AG20443 (cell line): ENCODE data around the gene FALEC.
"Not testable (repeated sequence)": the region's sequence is repeated elsewhere in the genome, so short reads cannot be mapped to it uniquely, and the experiment has no call there.

ENCODE experiments used
- DNase-seq: peaks from one replicate; pipeline ENCODE4 v3.0.0; 2012; ENCODE audit warnings: low spot score, mixed read lengths

Gene FALEC

GRCh38 chr1:150574260-150575071, 58.9 kb downstream of the FALEC start:
- no peak for DNase-seq

GRCh38 chr1:150575072-150575489, 59.5 kb downstream of the FALEC start:
- DNase-seq, result no peak

DNA sequence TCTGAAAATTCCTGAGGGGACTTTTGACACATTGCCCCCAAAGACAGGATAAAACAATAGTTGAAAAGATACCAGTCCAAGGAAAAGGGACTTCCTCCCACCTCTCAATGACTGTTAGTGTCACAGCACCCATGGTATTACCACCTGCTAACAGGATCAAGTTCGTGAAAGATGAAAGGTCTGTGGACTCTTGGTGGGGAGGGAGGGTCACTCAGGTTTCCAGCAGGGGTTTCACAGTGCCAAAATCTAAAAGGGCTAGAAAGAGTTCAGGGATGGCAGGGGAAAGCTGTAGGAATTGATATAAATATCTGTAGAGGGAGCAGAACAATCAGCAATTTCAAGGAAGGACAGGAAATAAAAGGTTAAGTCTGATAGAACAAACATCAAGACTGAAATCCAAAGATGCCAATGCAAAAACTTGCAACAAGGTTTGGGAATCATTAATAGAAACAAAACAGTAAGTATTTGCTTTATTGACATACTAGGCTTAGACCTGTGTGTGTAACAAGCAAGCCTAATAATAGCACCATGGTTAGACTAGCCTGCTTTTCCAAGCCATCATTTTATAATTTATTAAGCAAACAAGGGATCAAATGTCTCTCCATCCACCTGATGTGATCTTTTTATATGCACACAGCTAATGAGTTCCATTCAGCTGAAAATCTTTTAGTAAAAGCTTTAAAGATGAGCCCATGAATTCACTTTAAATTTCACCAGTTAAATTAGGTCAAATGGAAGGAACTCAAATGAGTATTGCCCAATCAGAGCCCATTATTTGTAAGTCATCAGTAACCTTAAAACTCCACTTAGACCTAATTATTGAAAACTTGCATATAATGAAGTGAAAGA, 60.2 kb downstream of the FALEC start:
- DNase-seq, result no peak

GRCh38 chr1:150576367-150576711, 60.8 kb downstream of the FALEC start:
- no peak for DNase-seq

GRCh38 chr1:150576794-150577556, 61.4 kb downstream of the FALEC start:
- DNase-seq, result no peak

DNA sequence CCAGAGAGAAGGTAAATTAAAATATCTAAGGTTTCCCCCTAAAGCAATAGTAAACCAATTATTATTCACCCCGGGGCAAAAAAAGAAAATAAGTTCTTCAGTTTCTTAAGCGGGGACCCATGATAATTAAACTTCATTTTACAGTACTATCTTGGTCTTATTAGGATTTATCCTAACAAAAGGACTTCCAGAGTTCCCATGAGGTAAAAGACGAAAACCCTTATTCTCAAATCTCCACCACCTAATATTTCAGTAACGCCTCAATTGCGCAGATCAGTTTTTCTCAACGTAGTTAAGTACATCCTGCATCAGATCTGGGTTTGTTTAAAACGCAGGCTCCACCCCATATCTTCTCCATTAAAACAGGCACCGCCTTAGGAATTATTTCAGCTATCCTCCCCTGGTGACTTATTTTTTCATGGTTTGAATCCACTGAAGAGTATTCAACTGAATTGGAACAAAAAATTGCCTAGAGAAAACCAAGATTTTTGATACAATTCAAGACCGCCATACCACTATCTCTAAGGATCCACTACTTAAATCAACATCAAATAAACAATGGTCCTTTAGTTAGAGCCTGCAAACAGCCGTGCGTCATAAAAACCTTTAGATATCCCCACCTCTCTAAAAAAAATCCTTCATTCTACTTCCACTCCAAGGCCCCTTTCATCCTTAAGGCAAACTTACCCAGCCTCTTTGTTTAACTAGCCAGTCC, 62.2 kb downstream of the FALEC start:
- no peak for DNase-seq

DNA sequence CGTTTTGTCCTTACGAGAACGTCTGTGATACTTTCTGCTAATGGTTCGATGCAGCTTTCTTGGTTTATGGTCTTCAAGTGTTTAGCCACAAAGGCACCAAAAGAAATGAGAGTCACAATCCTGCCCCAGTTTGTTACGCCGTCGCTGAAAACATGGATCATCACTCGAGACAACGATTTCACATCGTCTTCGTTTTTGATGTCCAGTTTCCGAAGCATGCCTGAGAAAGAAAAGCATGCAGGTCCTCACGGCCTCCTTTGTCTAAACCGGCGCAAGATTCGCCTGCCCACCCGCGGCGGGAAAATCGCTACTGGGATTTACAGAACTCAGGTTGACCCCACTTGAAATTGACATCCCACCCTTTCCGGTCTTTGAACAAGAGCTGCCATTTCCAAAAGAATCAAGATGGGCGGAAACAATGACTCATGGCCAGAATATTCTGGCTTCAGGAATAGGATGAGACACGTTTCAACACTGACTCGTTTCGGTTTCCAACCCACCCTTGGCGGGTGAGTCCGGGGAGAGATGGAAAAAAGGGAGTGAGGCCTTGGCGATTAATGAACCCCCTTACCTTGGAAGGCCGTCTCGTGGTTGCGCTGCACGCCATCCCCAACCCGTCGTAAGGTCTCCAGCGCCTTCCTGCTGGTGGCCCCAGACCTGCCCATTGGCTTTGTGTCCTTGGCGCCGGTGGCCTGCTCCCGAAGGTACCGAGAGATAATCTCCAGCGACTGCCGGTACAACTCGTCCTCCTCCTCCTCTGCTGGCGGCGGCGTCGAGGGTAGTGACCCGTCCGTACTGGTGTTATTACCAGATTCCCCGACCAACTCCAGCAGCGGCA, 62.9 kb downstream of the FALEC start:
- DNase-seq, result peak; percentile 55

GRCh38 chr1:150579110-150579944, 63.8 kb downstream of the FALEC start, which contains the start of gene MCL1:
TSS of gene MCL1 (minus strand) at chr1:150579610. CDS start at chr1:150579530, 80 bp downstream.
- peak; percentile 95 for DNase-seq

DNA sequence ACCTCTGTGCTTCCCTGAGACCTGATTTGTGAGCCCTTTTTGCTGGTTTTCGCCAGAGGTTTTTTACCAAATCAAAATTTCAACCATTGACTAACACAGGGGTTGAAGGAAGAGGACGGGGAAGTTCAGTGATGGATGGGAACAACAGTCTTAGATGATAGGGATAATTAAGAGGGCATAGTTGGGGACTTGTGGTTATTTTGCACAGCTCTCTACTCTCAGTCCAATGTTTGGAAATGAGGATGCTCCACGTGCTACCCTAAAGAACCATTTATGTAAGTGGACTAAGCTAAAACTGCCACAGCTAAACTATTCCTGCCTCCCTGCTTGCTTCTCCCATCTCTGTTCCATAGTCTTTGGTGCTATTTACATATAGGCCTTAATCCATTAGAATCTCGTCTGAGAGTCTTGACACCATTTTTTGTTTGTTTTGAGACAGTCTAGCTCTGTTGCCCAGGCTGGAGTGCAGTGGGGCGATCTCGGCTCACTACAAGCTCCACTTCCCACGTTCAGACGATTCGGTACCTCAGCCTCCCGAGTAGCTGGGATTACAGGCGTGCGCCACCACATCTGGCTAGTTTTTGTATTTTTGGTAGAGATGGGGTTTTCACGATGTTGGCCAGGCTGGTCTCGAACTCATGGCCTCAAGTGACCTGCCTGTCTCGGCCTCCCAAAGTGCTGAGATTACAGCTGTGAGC, 64.5 kb downstream of the FALEC start:
- no peak for DNase-seq

GRCh38 chr1:150580966-150581365, 65.4 kb downstream of the FALEC start:
- not testable (repeated sequence) for DNase-seq

GRCh38 chr1:150581437-150581836, 65.9 kb downstream of the FALEC start:
- DNase-seq, result not testable (repeated sequence)

DNA sequence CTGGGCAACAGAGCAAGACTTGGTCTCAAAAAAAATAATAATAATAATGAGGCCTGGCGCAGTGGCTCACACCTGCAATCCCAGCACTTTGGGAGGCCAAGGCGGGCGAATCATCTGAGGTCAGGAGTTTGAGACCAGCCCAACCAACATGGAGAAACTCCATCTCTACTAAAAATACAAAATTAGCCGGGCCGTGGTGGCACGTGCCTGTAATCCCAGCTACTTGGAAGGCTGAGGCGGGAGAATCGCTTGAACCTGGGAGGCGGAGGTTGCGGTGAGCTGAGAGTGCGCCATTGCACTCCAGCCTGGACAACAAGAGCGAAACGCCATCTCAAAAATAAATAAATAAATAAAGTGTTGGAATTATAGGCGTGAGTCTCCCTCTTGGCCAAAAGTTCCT, 66.4 kb downstream of the FALEC start:
- not testable (repeated sequence) for DNase-seq

- DNase-seq, result no peak
These were observed 66.8 kb downstream of the FALEC start for GRCh38 chr1:150582371-150582770.
